Hypothalamus (tissue), 51 donors: Measurements from ENCODE around the gene GPR84.
"Not testable (repeated sequence)": the region's sequence is repeated elsewhere in the genome, so short reads cannot be mapped to it uniquely, and the experiment has no call there.

ENCODE experiments used
- DNase-seq, 51 donors: peaks; one replicate each; lab custom pipeline; 2025; lab: John Stamatoyannopoulos, UW

GPR84 gene

GRCh38 chr12:54330442-54330841 lies 33.8 kb downstream of the GPR84 start:
- DNase-seq = no peak

- DNase-seq = no peak
Observed at GRCh38 chr12:54329759-54330158, 34.5 kb downstream of the GPR84 start.

GRCh38 chr12:54328595-54329337 lies 35.5 kb downstream of the GPR84 start:
- no peak for DNase-seq

DNA sequence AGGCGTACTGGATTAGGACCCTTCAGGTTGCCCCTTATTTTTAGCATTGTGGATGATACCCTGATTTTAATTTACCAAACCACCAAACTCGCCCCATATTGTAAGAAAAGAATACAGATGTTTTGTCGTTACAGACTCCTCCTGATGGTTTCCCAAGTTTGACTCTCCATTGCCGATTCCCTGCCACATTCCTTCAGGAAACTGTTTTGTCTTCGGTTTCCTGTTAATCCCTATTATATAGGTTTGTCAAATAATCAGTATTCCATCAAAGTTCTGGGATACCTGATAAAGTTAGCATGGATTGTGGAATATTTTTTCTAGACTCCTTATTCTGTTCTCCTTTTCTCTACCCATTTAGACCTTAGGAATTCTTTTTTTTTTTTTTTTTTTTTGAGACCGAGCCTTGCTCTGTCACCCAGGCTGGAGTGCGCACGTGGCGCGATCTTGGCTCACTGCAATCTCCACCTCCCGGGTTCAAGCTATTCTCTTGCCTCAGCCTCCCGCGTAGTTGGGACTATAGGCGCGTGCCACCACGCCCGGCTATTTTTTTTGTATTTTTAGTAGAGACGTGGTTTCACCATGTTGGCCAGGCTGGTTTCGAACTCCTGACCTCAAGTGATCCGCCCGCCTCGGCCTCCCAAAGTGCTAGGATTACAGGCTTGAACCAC lies 38.7 kb downstream of the GPR84 start:
- DNase-seq = not testable (repeated sequence)

GRCh38 chr12:54324617-54325441 lies 39.5 kb downstream of the GPR84 start, which contains the start of gene COPZ1:
COPZ1 (plus strand) TSS chr12:54325131; CDS start chr12:54325164, 33 bp downstream.
- peak; percentile 49 to 100 (median 93) for DNase-seq

DNA sequence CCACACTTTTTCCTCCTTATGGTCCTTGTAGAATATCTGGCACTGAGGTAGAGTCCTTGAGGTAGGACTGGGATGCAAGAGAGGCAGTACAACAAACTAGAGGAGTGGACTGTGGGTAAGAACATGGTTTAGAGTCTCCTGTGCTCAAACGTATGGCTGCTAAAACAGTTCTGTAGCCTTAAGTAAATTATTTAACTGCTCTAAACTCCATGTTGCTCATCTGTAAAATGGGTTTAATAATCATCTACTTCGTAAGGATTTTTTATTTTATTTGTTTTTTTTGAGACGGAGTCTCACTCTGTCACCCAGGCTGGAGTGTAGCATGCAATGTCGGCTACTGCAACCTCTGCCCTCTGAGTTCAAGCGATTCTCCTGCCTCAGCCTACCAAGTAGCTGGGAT lies 42.9 kb downstream of the GPR84 start:
- DNase-seq = no peak
